ENCODE data around the gene SLC22A6.

SLC22A6 gene

GRCh38 chr11:62988276-62988675, 3.5 kb upstream of the SLC22A6 start:
- Histone ChIP-seq H3K9me3 (ENCODE audit: control extremely low read depth in 1 of 5, control insufficient read depth in 4 of 5, insufficient read depth in 2 of 5, low read depth in 1 of 5, low read length in 4 of 5) (no peaks in the 10 kb centered on the region), H3K36me3 (ENCODE audit: control insufficient read depth in 4 of 4, insufficient read depth in 4 of 4, low read length in 3 of 4) (no peaks in the 10 kb centered on the region), H3K4me1 (ENCODE audit: control extremely low read depth in 1 of 4, control insufficient read depth in 4 of 4, insufficient read depth in 4 of 4, low read length in 3 of 4) (no peaks in the 10 kb centered on the region), H3K4me3 (ENCODE audit: control insufficient read depth in 1 of 7, extremely low read depth in 1 of 7, insufficient read depth in 4 of 7, low read depth in 2 of 7, low read length in 6 of 7) (no peak overlapping the region), H3K27me3 (replicated peaks in 2 of 5; ENCODE audit: control insufficient read depth in 4 of 5, insufficient read depth in 5 of 5, low read length in 4 of 5) (peaks cover 0 to 7% (median 0%) of the 10 kb centered on the region in 5 experiments), H3K27ac (ENCODE audit: insufficient read depth in 1 of 2, low read depth in 1 of 2, low read length in 2 of 2, poor library complexity in 1 of 2, severe bottlenecking in 2 of 2) (no peak overlapping the region)
- WGBS (ENCODE audit: insufficient coverage) = 90% methylated on average over 4 of the region's 5 CpGs
- CTCF ChIA-PET = no interaction called here
- DNase-seq = no peak
- POLR2A ChIA-PET = no interaction called here

- ChIA-PET CTCF (no interaction called here), POLR2A (no interaction called here)
- 97% methylated on average over 3 of the region's 3 CpGs for WGBS (ENCODE audit: insufficient coverage)
- H3K36me3 ChIP-seq (ENCODE audit: control insufficient read depth in 4 of 4, insufficient read depth in 4 of 4, low read length in 3 of 4) = no peaks in the 10 kb centered on the region
- no peaks in the 10 kb centered on the region for H3K4me1 ChIP-seq (ENCODE audit: control extremely low read depth in 1 of 4, control insufficient read depth in 4 of 4, insufficient read depth in 4 of 4, low read length in 3 of 4)
- H3K4me3 ChIP-seq (ENCODE audit: control insufficient read depth in 1 of 7, extremely low read depth in 1 of 7, insufficient read depth in 4 of 7, low read depth in 2 of 7, low read length in 6 of 7) = no peak overlapping the region
- peaks cover 0 to 3% (median 0%) of the 10 kb centered on the region in 5 experiments for H3K27me3 ChIP-seq (replicated peaks in 2 of 5; ENCODE audit: control insufficient read depth in 4 of 5, insufficient read depth in 5 of 5, low read length in 4 of 5)
- no peak for DNase-seq
- H3K9me3 ChIP-seq (ENCODE audit: control extremely low read depth in 1 of 5, control insufficient read depth in 4 of 5, insufficient read depth in 2 of 5, low read depth in 1 of 5, low read length in 4 of 5) = no peaks in the 10 kb centered on the region
- no peak overlapping the region for H3K27ac ChIP-seq (ENCODE audit: insufficient read depth in 1 of 2, low read depth in 1 of 2, low read length in 2 of 2, poor library complexity in 1 of 2, severe bottlenecking in 2 of 2)
These were observed 429 bp upstream of the SLC22A6 start for GRCh38 chr11:62985041-62985750.

DNA sequence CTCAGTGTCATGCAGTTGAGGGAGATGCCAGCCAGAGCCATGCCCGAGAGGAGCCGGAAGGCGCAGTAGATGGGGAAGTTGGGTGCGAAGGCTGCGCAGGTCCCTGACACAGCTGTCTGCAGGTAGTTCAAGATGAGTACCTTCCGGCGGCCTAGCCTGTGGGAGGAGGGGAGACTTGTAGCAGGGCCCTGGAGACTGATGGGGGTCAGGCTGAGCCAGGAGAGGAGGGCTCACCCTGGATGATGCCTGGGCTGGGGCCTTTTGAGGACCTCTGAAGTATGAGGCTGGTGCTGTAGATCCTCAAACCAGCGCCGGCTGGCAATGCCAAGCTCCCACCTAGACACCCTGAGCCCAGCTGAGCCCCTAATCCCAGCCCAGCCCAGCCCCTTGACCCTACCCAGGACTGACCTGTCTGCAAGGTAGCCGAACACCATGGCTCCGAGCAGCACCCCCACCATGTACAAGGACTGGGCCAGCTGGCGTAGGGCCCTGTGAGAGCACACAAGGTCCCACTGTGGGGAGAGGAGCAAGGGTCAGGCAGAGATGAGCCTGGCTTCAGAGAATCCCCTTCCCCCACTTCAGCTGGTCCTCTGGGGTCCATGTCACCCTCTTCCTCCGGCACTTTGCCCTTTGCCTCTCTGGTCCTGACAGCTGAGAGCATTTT, 1.1 kb downstream of the SLC22A6 start:
- no peak for DNase-seq
- Histone ChIP-seq H3K4me1 (ENCODE audit: control extremely low read depth in 1 of 4, control insufficient read depth in 4 of 4, insufficient read depth in 4 of 4, low read length in 3 of 4) (no peaks in the 10 kb centered on the region), H3K36me3 (ENCODE audit: control insufficient read depth in 4 of 4, insufficient read depth in 4 of 4, low read length in 3 of 4) (no peaks in the 10 kb centered on the region), H3K9me3 (ENCODE audit: control extremely low read depth in 1 of 5, control insufficient read depth in 4 of 5, insufficient read depth in 2 of 5, low read depth in 1 of 5, low read length in 4 of 5) (no peaks in the 10 kb centered on the region), H3K27me3 (replicated peaks in 2 of 5; ENCODE audit: control insufficient read depth in 4 of 5, insufficient read depth in 5 of 5, low read length in 4 of 5) (peaks cover 0 to 3% (median 0%) of the 10 kb centered on the region in 5 experiments), H3K4me3 (ENCODE audit: control insufficient read depth in 1 of 7, extremely low read depth in 1 of 7, insufficient read depth in 4 of 7, low read depth in 2 of 7, low read length in 6 of 7) (no peak overlapping the region), H3K27ac (ENCODE audit: insufficient read depth in 1 of 2, low read depth in 1 of 2, low read length in 2 of 2, poor library complexity in 1 of 2, severe bottlenecking in 2 of 2) (no peak overlapping the region)
- ChIA-PET POLR2A (no interaction called here), CTCF (interaction anchor here (0.8 to 1.3 kb wide), 2 partner anchors 8 to 77 kb away, joined by 3 read pairs; no protein-coding TSS in a partner anchor)
- 93% methylated on average over 11 of the region's 13 CpGs for WGBS (ENCODE audit: insufficient coverage)

DNA sequence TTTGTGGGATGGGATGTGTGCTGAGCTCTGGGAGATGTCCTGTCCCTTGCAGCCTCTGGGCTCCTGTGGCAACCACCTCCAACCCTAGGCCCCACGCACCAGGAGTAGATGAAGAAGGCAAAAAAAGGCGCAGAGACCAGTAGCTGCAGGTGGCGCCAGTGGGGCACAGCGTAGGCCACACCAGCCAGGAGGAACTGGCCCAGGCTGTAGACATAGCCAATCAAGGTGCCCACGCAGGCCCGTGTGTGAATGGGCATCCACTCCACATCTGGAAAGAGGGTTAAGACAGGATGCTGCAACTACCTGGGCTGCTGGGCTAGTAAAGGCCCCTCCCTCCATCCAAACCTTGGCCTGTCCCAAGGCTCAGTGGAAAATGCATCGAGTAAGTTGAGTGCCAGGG, 3.0 kb downstream of the SLC22A6 start:
- H3K4me3 ChIP-seq (ENCODE audit: control insufficient read depth in 1 of 7, extremely low read depth in 1 of 7, insufficient read depth in 4 of 7, low read depth in 2 of 7, low read length in 6 of 7) = no peak overlapping the region
- H3K27ac ChIP-seq (ENCODE audit: insufficient read depth in 1 of 2, low read depth in 1 of 2, low read length in 2 of 2, poor library complexity in 1 of 2, severe bottlenecking in 2 of 2) = no peak overlapping the region
- H3K9me3 ChIP-seq (ENCODE audit: control extremely low read depth in 1 of 5, control insufficient read depth in 4 of 5, insufficient read depth in 2 of 5, low read depth in 1 of 5, low read length in 4 of 5) = no peaks in the 10 kb centered on the region
- H3K36me3 ChIP-seq (ENCODE audit: control insufficient read depth in 4 of 4, insufficient read depth in 4 of 4, low read length in 3 of 4) = no peaks in the 10 kb centered on the region
- POLR2A ChIA-PET = no interaction called here
- WGBS (ENCODE audit: insufficient coverage) = 98% methylated on average over 4 of the region's 7 CpGs
- no peaks in the 10 kb centered on the region for H3K4me1 ChIP-seq (ENCODE audit: control extremely low read depth in 1 of 4, control insufficient read depth in 4 of 4, insufficient read depth in 4 of 4, low read length in 3 of 4)
- DNase-seq = no peak
- H3K27me3 ChIP-seq (replicated peaks in 2 of 5; ENCODE audit: control insufficient read depth in 4 of 5, insufficient read depth in 5 of 5, low read length in 4 of 5) = peaks cover 0 to 3% (median 0%) of the 10 kb centered on the region in 5 experiments
- CTCF ChIA-PET = interaction anchor here (0.6 kb wide), 1 partner anchor 238 kb away, joined by 3 read pairs; no protein-coding TSS in a partner anchor

GRCh38 chr11:62980133-62980760, 4.5 kb downstream of the SLC22A6 start:
- CTCF ChIA-PET = interaction anchor here (0.5 to 1.4 kb wide), 2 partner anchors 38 to 44 kb away, joined by 3 to 4 read pairs; no protein-coding TSS in a partner anchor
- H3K4me3 ChIP-seq (ENCODE audit: control insufficient read depth in 1 of 7, extremely low read depth in 1 of 7, insufficient read depth in 4 of 7, low read depth in 2 of 7, low read length in 6 of 7) = no peak overlapping the region
- H3K27ac ChIP-seq (ENCODE audit: insufficient read depth in 1 of 2, low read depth in 1 of 2, low read length in 2 of 2, poor library complexity in 1 of 2, severe bottlenecking in 2 of 2) = no peak overlapping the region
- H3K27me3 ChIP-seq (replicated peaks in 2 of 5; ENCODE audit: control insufficient read depth in 4 of 5, insufficient read depth in 5 of 5, low read length in 4 of 5) = peaks cover 0 to 3% (median 0%) of the 10 kb centered on the region in 5 experiments
- H3K9me3 ChIP-seq (ENCODE audit: control extremely low read depth in 1 of 5, control insufficient read depth in 4 of 5, insufficient read depth in 2 of 5, low read depth in 1 of 5, low read length in 4 of 5) = no peaks in the 10 kb centered on the region
- no peaks in the 10 kb centered on the region for H3K4me1 ChIP-seq (ENCODE audit: control extremely low read depth in 1 of 4, control insufficient read depth in 4 of 4, insufficient read depth in 4 of 4, low read length in 3 of 4)
- H3K36me3 ChIP-seq (ENCODE audit: control insufficient read depth in 4 of 4, insufficient read depth in 4 of 4, low read length in 3 of 4) = no peaks in the 10 kb centered on the region
- POLR2A ChIA-PET = interaction anchor here (0.6 kb wide), 1 partner anchor 77 kb away, joined by 6 read pairs; no protein-coding TSS in a partner anchor
- DNase-seq = peak; percentile 5 to 11 (median 6)
- WGBS (ENCODE audit: insufficient coverage) = 73% methylated on average over 1 of the region's 1 CpG

DNA sequence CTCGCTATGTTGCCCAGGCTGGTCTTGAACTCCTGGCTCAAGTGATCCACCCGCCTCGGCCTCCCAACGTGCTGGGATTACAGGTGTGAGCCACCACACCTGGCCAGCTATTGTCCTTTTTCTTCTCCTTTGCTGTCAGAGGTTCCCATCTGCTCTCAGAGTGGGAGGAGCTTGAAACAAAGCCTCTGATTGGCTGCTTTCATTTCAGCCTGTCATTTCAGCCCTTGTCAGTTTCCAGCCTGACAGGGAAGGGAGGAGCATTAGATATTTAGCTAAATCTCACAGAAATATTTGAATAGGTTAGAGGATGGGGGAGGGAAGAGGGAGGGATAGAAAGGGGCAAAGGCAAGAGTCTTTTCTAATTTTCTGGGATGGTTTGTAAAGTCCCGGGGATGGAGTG, 8.7 kb downstream of the SLC22A6 start:
- CTCF ChIA-PET = interaction anchor here (0.7 to 3.7 kb wide), 6 partner anchors 15 to 70 kb away, joined by 3 to 30 read pairs (median 7); no protein-coding TSS in a partner anchor
- Histone ChIP-seq H3K36me3 (ENCODE audit: control insufficient read depth in 4 of 4, insufficient read depth in 4 of 4, low read length in 3 of 4) (no peaks in the 10 kb centered on the region), H3K4me1 (ENCODE audit: control extremely low read depth in 1 of 4, control insufficient read depth in 4 of 4, insufficient read depth in 4 of 4, low read length in 3 of 4) (no peaks in the 10 kb centered on the region), H3K9me3 (ENCODE audit: control extremely low read depth in 1 of 5, control insufficient read depth in 4 of 5, insufficient read depth in 2 of 5, low read depth in 1 of 5, low read length in 4 of 5) (no peaks in the 10 kb centered on the region), H3K27me3 (replicated peaks in 2 of 5; ENCODE audit: control insufficient read depth in 4 of 5, insufficient read depth in 5 of 5, low read length in 4 of 5) (peaks cover 0 to 9% (median 0%) of the 10 kb centered on the region in 5 experiments), H3K4me3 (ENCODE audit: control insufficient read depth in 1 of 7, extremely low read depth in 1 of 7, insufficient read depth in 4 of 7, low read depth in 2 of 7, low read length in 6 of 7) (no peak overlapping the region), H3K27ac (ENCODE audit: insufficient read depth in 1 of 2, low read depth in 1 of 2, low read length in 2 of 2, poor library complexity in 1 of 2, severe bottlenecking in 2 of 2) (no peak overlapping the region)
- WGBS (ENCODE audit: insufficient coverage) = 97% methylated on average over 4 of the region's 5 CpGs
- peak in 1 of 3 donors; percentile 6 for DNase-seq
- POLR2A ChIA-PET = no interaction called here

Measured in common myeloid progenitor, CD34-positive (primary cell).